ENCODE results near the gene ACOXL.

GRCh38 chr2:110836671-110837070, 104.3 kb downstream of the ACOXL start:
- TF ChIP-seq CTCF (IDR thresholded peaks at IDR 0.05) (no peak), POLR2A (IDR thresholded peaks at IDR 0.05) (no peak)

All from body of pancreas (tissue), 4 donors.